Spleen (tissue), 7 donors: Measurements from ENCODE around the gene AHCTF1.

Experiments
- CTCF ChIP-seq, 11 experiments: fragments of 200-600 bp in 7 of 11; fragments of 450-650 bp in 4 of 11; sonication (generic) in 4 of 11; IDR thresholded peaks in 8 of 11; conservative IDR thresholded peaks in 3 of 11; 1 replicate in 7 of 11; 2 replicates in 4 of 11; pipeline versions ENCODE4 v1.4.0 to v1.8.0; 2016 to 2021; ENCODE audit warnings: antibody characterized with exemption in 11 of 11, inconsistent platforms in 4 of 11, mild to moderate bottlenecking in 1 of 11
- POLR2A ChIP-seq, 3 donors: fragments of 450-650 bp; IDR thresholded peaks; one replicate each; pipeline ENCODE4 v1.5.1; 2017; ENCODE audit warnings: antibody characterized with exemption in 3 of 3, mild to moderate bottlenecking in 1 of 3
- POLR2AphosphoS5 ChIP-seq, 3 donors: sonication (generic); formaldehyde crosslinking; IDR thresholded peaks; one replicate each; pipeline ENCODE4 v1.5.1; 2017; ENCODE audit warnings: antibody characterized with exemption in 3 of 3
- donor health status: DM: no; HTN: no; CAD: no; lungs with moderate emphysema.
- donor health status: DM: no; HTN: no; CAD: no.
- donor health status: DM: no; HTN: no; CAD: no.

GRCh38 chr1:246893191-246893939, 38.4 kb downstream of the AHCTF1 start:
- TF ChIP-seq CTCF (IDR thresholded peaks at IDR 0.05 in 8 of 11, conservative IDR thresholded peaks at IDR 0.05 in 3 of 11) (no peak), POLR2A (IDR thresholded peaks at IDR 0.05) (no peak), POLR2AphosphoS5 (IDR thresholded peaks at IDR 0.05) (no peak)
